IgD-negative memory B cell (primary cell): Measurements from ENCODE around the gene MYO5A. TPM values are rescaled to one million over a fixed set of nuclear protein-coding genes. Genes with fewer than 3 reads are reported as not detected.

Source experiments
- H3K27ac Mint-ChIP-seq, 3 donors: one replicate each; pipeline ENCODE4 v1.8.0; 2020 to 2022; ENCODE audit warnings: mild to moderate bottlenecking in 3 of 3, mixed read lengths in 3 of 3, moderate library complexity in 1 of 3
- H3K27me3 Mint-ChIP-seq: one replicate; pipeline ENCODE4 v1.8.0; 2021; ENCODE audit warnings: mixed read lengths
- H3K36me3 Mint-ChIP-seq: one replicate; pipeline ENCODE4 v1.8.0; 2020; ENCODE audit warnings: mild to moderate bottlenecking, mixed read lengths
- H3K4me1 Mint-ChIP-seq, 3 donors: one replicate each; pipeline ENCODE4 v1.8.0; 2020 to 2022; ENCODE audit warnings: mixed read lengths in 3 of 3, mild to moderate bottlenecking in 1 of 3
- H3K4me3 Mint-ChIP-seq, 4 donors: one replicate each; pipeline ENCODE4 v1.8.0; 2020 to 2022; ENCODE audit warnings: mild to moderate bottlenecking in 4 of 4, mixed read lengths in 4 of 4, moderate library complexity in 3 of 4
- H3K9me3 Mint-ChIP-seq, 3 donors: one replicate each; pipeline ENCODE4 v1.8.0; 2020 to 2021; ENCODE audit warnings: mixed read lengths in 3 of 3, mild to moderate bottlenecking in 1 of 3
- polyA plus RNA-seq: library from polyadenylated mRNA; unstranded; fragments of 300-500 nt; fragmentation: Illumina TruSeq; gene quantifications from one replicate; pipeline ENCODE4 v1.2.3, GENCODE V29; 2021

Gene MYO5A
- polyA plus RNA-seq, 1 donor from 2014 or later: 16.7 TPM

DNA sequence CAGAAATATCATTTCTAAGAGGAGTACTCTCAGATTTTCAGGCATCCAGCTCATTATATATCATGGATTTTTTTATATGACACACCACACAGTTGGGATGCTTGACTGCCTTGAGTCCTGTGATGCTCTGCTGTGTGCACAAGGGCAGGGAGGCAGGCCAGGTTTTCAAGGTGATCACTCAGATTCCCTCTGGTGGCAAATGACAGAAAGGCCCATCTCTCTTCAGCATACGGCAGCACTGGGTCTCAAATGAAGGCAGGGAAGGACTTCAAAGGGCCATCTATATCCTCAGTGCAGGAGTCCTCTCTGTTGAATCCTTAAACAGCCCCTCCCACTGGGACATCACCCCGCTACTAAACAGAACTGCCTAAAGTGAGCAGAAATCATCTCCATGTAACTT lies 178.3 kb downstream of the MYO5A start:
- no peak overlapping the region for H3K4me3 Mint-ChIP-seq
- H3K36me3 Mint-ChIP-seq: no peaks in the 10 kb centered on the region
- H3K4me1 Mint-ChIP-seq: no peaks in the 10 kb centered on the region
- no peaks in the 10 kb centered on the region for H3K27me3 Mint-ChIP-seq
- H3K9me3 Mint-ChIP-seq: no peaks in the 10 kb centered on the region
- no peak overlapping the region for H3K27ac Mint-ChIP-seq

DNA sequence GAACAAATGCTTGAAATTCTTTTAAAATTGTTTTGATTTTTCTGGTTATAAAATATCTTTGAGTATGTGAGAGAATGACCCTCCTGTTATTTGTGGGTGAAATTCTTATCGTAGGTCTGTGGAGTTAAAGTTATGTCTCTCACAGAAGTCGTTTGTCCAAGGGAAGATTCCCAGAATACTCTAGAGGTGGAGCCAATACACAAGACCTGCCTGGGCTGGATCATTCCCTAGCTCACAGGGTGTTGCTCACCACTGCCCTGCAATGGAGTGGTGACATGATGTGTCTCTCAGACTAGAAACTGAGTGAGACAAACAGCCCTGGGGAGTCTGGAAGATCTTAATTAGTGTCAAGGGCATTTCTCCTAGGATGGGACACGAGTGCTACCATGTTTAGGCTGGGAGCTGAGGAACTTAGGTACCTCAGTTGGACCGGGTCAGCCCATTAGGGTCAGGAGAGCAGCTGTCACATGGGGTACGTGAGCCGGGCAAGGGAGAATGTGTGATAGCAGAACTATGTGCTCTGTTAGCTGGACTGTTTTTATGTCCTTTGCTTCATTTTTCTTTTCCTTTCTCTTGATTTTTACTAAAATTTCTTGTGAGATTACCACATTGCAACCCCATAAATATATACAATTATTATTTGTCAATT lies 179.5 kb downstream of the MYO5A start:
- H3K4me3 Mint-ChIP-seq: no peak overlapping the region
- H3K27ac Mint-ChIP-seq: peak overlapping the region in 1 of 3 donors; percentile 59
- no peaks in the 10 kb centered on the region for H3K9me3 Mint-ChIP-seq
- no peaks in the 10 kb centered on the region for H3K4me1 Mint-ChIP-seq
- H3K36me3 Mint-ChIP-seq: no peaks in the 10 kb centered on the region
- no peaks in the 10 kb centered on the region for H3K27me3 Mint-ChIP-seq

DNA sequence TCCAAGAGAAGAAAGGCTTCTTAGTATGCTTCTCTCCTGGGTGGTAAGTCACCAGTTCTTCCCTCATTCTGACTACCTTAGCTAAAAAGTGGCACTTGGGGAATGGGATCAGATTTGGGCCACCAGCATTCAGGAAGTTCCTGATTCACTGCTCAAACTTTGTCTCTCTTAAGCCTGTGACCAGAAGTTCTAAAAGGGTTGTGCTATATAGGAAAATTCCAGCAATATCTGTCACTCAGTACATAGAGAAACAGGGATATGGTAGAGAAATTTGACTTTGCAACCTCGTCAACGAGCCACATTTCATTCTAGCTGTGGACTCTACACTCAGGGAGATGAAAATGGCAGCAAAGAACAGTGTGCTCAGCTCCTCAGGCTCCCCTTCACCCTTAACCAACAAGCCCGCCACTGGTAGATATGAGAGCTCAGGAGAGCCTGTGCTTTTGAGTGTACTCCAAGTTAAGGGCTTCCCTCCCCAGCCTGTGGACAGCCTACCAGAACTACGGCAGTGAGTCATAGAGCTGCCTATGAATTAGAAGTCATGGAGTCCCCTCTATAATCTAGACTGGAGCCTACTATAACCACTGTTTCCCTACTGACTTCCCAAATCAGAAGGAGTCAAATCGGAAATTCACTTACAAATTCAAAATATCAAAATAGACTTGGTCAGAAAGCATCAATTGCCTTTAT lies 180.5 kb downstream of the MYO5A start:
- Mint-ChIP-seq H3K27me3 (no peaks in the 10 kb centered on the region), H3K4me3 (no peak overlapping the region), H3K27ac (no peak overlapping the region), H3K9me3 (no peaks in the 10 kb centered on the region), H3K4me1 (no peaks in the 10 kb centered on the region), H3K36me3 (no peaks in the 10 kb centered on the region)

DNA sequence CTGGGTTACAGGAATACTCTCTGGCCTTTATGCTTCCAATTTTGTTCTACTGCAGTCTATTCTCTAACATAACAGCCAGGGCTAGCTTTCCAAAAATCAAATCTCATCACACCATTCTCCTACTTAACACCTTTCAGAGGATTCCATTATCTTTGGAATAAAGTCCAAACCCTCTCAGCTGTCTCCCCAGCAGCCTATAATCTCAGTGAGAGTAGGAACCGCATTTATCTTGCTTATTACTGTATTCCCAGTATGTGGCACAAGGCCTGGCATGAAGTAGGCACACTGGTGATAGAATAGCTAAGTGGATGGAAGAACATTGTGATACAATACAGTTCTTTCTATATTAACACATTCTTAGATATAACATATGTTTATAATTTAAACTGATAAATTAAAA lies 184.1 kb downstream of the MYO5A start:
- H3K4me1 Mint-ChIP-seq: no peaks in the 10 kb centered on the region
- no peak overlapping the region for H3K4me3 Mint-ChIP-seq
- H3K27me3 Mint-ChIP-seq: no peaks in the 10 kb centered on the region
- H3K36me3 Mint-ChIP-seq: peaks cover 2% of the 10 kb centered on the region
- peak overlapping the region in 1 of 3 donors; percentile 20 for H3K27ac Mint-ChIP-seq
- no peaks in the 10 kb centered on the region for H3K9me3 Mint-ChIP-seq

DNA sequence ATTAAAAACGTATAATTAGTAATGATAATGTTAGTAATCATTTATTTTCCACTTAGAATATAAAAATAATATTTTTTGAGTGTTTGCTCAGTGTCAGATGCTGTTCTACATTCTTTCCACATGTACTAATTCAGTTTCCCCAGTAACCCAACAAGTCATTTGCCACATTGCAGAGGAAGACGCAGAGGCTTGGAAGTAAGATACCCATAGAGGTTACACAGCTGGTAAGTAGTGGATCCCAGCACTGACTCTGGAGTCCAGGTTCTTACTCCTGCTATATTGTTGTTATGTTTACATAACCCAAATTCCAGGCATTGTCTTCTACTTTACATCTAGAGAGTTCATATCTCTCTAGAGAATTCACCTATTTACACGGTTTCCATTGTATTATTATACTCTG lies 184.8 kb downstream of the MYO5A start:
- Mint-ChIP-seq H3K4me3 (no peak overlapping the region), H3K9me3 (no peaks in the 10 kb centered on the region), H3K36me3 (peaks cover 2% of the 10 kb centered on the region)

DNA sequence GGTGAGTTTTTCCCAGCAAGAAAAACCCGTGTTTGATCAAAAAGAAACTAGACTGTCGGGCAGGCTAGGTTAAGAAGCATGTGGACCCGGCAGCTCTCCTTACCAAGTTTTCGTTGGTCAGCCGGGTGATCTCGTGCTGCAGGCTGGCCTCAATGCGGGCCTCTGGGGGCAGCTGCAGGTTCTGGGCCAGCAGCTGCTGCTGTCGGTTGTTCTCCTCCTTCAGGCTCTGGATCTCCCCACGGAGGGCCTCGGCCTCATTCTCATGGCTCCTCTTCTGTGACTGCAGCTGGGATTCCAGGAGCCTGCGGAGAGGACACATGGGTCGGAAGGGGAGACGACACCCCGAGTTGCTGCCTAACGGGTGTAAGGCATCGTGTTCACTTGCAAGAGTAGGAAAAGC lies 188.6 kb downstream of the MYO5A start:
- Mint-ChIP-seq H3K4me3 (no peak overlapping the region), H3K4me1 (no peaks in the 10 kb centered on the region), H3K27ac (peak overlapping the region in 1 of 3 donors; percentile 67), H3K36me3 (peaks cover 3% of the 10 kb centered on the region), H3K9me3 (no peaks in the 10 kb centered on the region), H3K27me3 (no peaks in the 10 kb centered on the region)

More for the DNA sequence above, 184.8 kb downstream of the MYO5A start:
- peak overlapping the region in 1 of 3 donors; percentile 20 for H3K27ac Mint-ChIP-seq
- no peaks in the 10 kb centered on the region for H3K4me1 Mint-ChIP-seq
- H3K27me3 Mint-ChIP-seq: no peaks in the 10 kb centered on the region

DNA sequence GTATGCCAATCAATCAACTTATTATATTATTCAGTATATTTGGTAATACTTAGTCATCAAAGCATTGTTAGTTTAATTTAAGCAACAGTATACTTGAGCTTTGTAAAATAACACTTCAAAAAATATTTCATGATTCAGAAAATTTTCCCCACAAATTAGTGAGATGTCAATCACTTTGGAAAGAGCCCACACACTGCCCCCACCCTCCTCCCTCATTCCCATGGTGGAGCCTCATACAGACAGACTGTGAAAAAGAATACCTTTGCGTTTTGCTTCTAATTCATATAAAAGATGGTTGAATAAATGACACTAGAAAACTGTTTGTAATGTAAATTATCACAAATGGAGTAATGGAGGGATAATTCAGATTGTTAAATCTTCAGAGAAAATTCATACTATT lies 189.8 kb downstream of the MYO5A start:
- Mint-ChIP-seq H3K9me3 (no peaks in the 10 kb centered on the region), H3K27ac (no peak overlapping the region), H3K4me3 (no peak overlapping the region), H3K27me3 (no peaks in the 10 kb centered on the region), H3K36me3 (peaks cover 3% of the 10 kb centered on the region), H3K4me1 (no peaks in the 10 kb centered on the region)

DNA sequence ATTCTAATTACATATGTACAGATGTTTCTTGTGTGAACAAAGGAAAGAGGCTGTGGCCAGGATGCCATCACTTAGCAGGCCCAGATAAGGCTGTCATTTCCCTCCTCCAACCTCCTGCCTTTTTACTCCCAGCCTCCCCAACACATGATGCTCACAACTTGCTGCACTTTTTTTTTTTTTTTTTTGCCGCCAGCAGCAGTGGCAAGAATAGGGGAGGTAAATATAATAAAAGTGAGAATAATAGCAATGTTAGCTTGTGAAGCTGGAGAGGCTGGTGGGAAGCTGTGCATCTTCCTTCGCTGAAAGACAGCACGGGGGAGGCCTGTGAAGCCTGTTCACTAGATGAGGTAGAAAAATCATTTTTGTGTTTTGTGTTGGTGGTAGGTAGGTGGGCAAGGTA lies 190.6 kb downstream of the MYO5A start:
- no peaks in the 10 kb centered on the region for H3K27me3 Mint-ChIP-seq
- H3K4me1 Mint-ChIP-seq: no peaks in the 10 kb centered on the region
- H3K9me3 Mint-ChIP-seq: no peaks in the 10 kb centered on the region
- H3K36me3 Mint-ChIP-seq: peaks cover 3% of the 10 kb centered on the region
- H3K27ac Mint-ChIP-seq: peak overlapping the region in 1 of 3 donors; percentile 65
- no peak overlapping the region for H3K4me3 Mint-ChIP-seq

DNA sequence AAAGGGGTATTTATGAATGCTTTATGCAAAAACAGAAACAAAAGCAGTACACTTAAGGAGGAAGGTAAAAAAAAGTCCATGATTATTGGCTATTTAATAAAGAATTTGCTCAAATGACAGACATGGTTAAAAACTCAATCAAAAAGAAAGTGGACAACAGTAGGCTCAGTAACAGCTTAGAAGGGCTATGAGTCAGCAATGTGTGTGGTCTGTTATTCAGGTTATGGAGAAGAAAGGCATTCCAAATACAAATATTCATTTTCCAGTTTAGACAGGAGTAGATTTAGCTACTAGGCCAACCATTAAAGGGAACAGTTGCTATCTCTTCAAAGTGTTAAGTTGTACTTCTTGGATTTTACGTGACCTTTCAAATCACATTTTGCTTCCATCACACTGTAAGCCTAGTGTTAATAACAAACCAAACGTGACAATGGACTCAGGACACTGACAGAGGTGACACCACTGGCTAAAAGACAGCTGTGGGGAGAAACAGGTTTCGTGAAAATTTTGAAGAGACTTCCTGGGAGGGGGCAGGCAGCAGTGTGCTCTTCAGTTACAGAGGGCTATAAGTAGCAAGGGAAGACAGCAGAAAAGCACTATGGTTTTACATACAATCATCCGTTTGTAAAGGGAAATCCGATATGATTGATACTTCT lies 191.4 kb downstream of the MYO5A start:
- Mint-ChIP-seq H3K27ac (peak overlapping the region in 2 of 3 donors; percentile 56 to 68), H3K27me3 (no peaks in the 10 kb centered on the region), H3K36me3 (peaks cover 3% of the 10 kb centered on the region)

DNA sequence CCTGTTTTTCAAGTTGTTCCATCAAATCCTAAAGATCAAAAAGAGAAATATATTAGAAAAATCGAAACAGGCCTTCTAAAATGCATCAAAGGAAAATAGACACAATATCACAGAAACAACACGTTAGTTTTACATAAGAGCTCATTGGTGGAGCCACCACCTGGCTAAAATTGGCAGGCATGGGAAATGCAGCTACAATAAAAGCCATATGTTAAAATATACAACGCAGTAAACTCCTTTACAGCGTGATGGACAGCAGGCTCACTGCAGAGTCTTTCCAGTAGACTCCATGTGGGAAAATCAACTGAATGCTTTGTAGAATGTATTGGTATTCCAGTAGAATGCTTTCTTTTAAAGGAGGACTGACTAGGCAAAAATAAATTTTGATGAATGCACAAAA lies 192.2 kb downstream of the MYO5A start:
- H3K4me1 Mint-ChIP-seq: peaks cover 5 to 9% (median 7%) of the 10 kb centered on the region in 3 donors

More for the DNA sequence above, 191.4 kb downstream of the MYO5A start:
- Mint-ChIP-seq H3K4me3 (no peak overlapping the region), H3K9me3 (no peaks in the 10 kb centered on the region), H3K4me1 (peaks cover 0 to 3% (median 1%) of the 10 kb centered on the region in 3 donors)

DNA sequence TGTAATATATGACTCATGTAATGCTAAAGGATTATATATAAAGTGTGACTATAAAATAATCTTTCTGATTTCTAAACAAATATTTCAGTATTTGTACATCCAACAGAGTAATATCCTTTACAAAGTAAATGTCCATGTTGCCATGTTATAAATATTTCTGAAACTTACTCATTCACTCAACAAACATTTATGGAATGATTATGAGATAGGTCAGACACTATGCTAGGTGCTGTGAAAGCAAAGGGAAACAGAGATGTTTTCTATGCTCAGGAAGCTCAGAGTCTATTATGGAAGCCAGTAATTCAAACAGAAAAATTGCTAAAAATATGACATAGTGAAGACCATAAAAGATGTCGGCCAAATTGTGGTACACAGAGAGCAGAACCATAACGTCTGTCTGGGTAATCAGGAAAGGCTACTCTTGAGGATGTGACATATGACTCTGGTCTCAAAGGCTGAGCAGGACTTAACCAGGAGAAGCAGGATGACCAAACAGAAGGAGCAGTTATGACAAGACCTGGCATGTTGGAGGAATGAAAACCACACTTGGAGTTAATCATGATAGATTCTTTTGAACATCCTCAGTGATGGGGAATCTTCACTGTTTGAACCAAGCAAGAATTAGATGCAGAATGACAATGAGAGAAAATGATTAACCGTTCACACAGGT lies 194.1 kb downstream of the MYO5A start:
- Mint-ChIP-seq H3K4me1 (peaks cover 10 to 13% (median 12%) of the 10 kb centered on the region in 3 donors), H3K27ac (no peak overlapping the region), H3K36me3 (peaks cover 6% of the 10 kb centered on the region), H3K27me3 (no peaks in the 10 kb centered on the region), H3K4me3 (no peak overlapping the region), H3K9me3 (no peaks in the 10 kb centered on the region)

More for the DNA sequence above, 192.2 kb downstream of the MYO5A start:
- no peaks in the 10 kb centered on the region for H3K9me3 Mint-ChIP-seq
- peaks cover 4% of the 10 kb centered on the region for H3K36me3 Mint-ChIP-seq
- H3K27ac Mint-ChIP-seq: peak overlapping the region in 1 of 3 donors; percentile 68
- no peaks in the 10 kb centered on the region for H3K27me3 Mint-ChIP-seq
- H3K4me3 Mint-ChIP-seq: no peak overlapping the region

DNA sequence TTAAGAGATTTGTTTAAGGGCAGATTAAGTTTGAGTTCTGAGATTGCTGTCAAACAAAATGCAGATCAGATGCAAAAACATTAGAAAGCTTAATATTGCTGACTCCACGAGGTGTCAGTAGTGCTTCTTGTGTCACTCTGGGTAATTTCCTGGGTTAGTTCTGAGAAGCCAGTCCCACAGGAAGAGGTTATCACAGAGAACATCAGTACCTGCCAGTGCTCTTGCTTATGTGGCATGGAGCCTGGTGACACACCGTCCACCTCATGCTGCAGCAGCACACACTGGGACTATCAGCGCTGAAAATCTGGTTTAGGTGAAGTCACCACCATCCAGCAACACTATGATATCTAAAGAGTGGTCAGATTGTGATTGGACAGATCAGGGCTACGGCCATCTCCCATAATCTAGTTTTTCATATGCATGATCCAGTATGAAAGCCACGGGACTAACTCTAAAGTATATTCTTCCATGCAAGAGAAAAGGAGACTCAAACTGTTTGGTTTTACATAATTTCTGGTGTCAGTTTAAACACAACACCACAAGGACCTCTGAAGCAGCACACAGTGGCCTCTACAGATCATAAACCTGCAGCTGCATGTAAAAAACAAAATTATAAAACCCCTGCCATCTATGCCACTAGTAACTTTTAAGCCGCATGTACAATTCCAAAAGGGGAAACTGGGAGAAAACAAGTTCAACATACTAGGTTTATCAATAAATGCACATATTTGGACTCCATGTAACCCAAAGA lies 197.0 kb downstream of the MYO5A start:
- Mint-ChIP-seq H3K4me1 (peaks cover 10 to 13% (median 13%) of the 10 kb centered on the region in 3 donors), H3K9me3 (no peaks in the 10 kb centered on the region), H3K4me3 (peak overlapping the region in 1 of 4 donors; percentile 12), H3K27ac (peak overlapping the region in 2 of 3 donors; percentile 55 to 76), H3K27me3 (no peaks in the 10 kb centered on the region), H3K36me3 (peaks cover 14% of the 10 kb centered on the region)

DNA sequence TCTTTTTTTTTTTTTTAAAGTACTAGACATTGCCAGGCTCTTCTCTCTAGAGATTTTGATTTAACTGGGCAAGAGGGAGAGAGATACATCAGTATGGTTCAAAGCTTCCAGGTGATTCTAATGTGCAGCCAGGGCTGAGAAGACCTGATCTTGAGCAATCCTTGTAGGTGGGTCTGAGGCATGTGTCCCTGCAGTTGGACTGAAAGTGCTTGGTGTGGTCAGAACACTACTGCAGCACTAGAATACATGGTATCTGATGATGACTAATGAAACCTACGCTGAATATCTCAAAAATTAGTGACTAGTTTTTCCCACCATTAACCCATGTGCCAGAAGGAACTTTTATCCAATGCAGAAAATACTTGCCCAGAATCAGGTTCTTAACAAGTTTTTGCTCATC lies 198.7 kb downstream of the MYO5A start:
- H3K36me3 Mint-ChIP-seq: peaks cover 13% of the 10 kb centered on the region

DNA sequence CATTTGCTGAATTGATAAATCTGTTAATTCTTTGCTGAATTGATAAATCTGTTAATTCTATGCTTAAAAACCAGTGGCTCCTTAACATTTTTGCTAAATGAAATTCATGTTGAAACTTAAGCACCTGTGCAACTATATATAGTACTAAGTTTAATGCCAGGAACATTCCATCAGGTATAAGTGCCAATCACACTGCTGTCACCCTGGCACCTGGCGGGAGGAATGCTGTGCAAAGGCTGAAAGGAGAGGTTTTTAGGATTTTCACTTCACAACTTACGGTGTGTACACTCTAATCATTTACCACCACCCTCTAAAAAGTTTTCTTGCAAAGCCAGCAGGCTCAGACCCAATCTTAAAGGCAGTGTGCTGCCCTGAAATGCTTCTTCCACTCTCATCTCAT lies 199.5 kb downstream of the MYO5A start:
- no peak overlapping the region for H3K4me3 Mint-ChIP-seq
- H3K9me3 Mint-ChIP-seq: no peaks in the 10 kb centered on the region
- peaks cover 10 to 13% (median 13%) of the 10 kb centered on the region in 3 donors for H3K4me1 Mint-ChIP-seq
- no peak overlapping the region for H3K27ac Mint-ChIP-seq
- H3K36me3 Mint-ChIP-seq: peaks cover 13% of the 10 kb centered on the region
- H3K27me3 Mint-ChIP-seq: no peaks in the 10 kb centered on the region

More for the DNA sequence above, 198.7 kb downstream of the MYO5A start:
- Mint-ChIP-seq H3K27me3 (no peaks in the 10 kb centered on the region), H3K4me3 (no peak overlapping the region), H3K27ac (peak overlapping the region in 1 of 3 donors; percentile 64), H3K4me1 (peaks cover 10 to 13% (median 13%) of the 10 kb centered on the region in 3 donors), H3K9me3 (no peaks in the 10 kb centered on the region)
